AG09309 (cell line): ENCODE data around the gene ST3GAL2.

Experiments used
- DNase-seq: peaks from one replicate; pipeline ENCODE4 v3.0.0-alpha.2; 2010; ENCODE audit warnings: low read depth
- H3K4me3 ChIP-seq: 2 replicates; pipeline ENCODE4 v1.5.1; 2011; ENCODE audit warnings: mild to moderate bottlenecking, low read depth, low read length, moderate library complexity; ENCODE audit not compliant: control insufficient read depth
- TF ChIP-seq, protein P1 (sequence below): IDR thresholded peaks from 2 replicates; pipeline ENCODE4 v1.5.1; 2011; ENCODE audit warnings: mild to moderate bottlenecking, low read depth, low read length, inconsistent platforms; ENCODE audit not compliant: insufficient read depth, control insufficient read depth; ENCODE audit errors: missing control alignments

ST3GAL2 gene

GRCh38 chr16:70438969-70439862 lies at the start of gene ST3GAL2:
TSS of gene ST3GAL2 (minus strand) at chr16:70439100. CDS start at chr16:70398530, 40,570 bp downstream.
- H3K4me3 ChIP-seq, result peak within 1 kb of the TSS; percentile 95
- DNase-seq, result peak; percentile 71
- TF ChIP-seq, protein P1, sequence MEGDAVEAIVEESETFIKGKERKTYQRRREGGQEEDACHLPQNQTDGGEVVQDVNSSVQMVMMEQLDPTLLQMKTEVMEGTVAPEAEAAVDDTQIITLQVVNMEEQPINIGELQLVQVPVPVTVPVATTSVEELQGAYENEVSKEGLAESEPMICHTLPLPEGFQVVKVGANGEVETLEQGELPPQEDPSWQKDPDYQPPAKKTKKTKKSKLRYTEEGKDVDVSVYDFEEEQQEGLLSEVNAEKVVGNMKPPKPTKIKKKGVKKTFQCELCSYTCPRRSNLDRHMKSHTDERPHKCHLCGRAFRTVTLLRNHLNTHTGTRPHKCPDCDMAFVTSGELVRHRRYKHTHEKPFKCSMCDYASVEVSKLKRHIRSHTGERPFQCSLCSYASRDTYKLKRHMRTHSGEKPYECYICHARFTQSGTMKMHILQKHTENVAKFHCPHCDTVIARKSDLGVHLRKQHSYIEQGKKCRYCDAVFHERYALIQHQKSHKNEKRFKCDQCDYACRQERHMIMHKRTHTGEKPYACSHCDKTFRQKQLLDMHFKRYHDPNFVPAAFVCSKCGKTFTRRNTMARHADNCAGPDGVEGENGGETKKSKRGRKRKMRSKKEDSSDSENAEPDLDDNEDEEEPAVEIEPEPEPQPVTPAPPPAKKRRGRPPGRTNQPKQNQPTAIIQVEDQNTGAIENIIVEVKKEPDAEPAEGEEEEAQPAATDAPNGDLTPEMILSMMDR, result peak; percentile 3

DNA sequence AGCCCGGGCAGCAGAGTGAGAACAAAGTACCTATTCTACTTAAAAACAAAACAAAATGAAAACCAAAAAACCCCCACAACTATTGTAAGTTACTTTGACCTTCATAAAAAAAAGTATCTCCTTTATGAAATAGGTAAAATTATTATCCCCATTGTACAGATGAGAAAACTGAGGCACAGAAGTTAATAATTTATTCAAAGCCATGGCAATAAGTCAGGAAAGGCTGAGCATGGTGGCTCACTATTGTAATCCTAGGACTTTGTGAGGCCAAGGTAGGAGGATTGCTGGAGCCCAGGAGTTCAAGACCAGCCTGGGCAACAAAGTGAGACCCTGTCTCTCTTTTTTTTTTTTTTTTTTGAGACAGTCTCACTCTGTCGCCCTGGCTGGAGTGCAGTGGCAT lies 46.0 kb upstream of the ST3GAL2 start:
- H3K4me3 ChIP-seq, result no peak overlapping the region
- no peak for DNase-seq

GRCh38 chr16:70483426-70483825 lies 44.5 kb upstream of the ST3GAL2 start:
- TF ChIP-seq, protein P1, result no peak
- no peak for DNase-seq
- H3K4me3 ChIP-seq, result no peak overlapping the region

More for the DNA sequence above, 46.0 kb upstream of the ST3GAL2 start:
- TF ChIP-seq, protein P1, result no peak

DNA sequence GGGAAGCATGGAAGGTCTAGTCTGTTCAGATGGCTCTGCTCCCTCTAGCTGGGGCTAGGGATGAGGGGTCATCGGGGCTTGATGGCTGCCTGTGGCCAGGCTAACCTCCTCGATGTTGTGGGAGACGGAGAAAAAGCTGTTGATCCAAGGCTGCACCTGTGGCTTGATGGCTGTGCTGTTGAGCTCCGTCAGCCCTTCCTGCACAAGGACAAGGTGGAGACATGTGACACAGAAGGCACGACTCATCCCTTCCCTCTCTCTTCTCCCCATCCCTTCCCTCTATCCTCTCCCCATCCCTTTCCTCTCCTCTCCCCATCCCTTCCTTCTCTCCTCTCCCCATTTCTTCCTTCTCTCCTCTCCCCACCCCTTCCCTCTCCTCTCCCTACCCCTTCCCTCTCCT lies 43.7 kb upstream of the ST3GAL2 start:
- TF ChIP-seq, protein P1, result no peak
- no peak overlapping the region for H3K4me3 ChIP-seq
- no peak for DNase-seq

- no peak overlapping the region for H3K4me3 ChIP-seq
These were observed 43.1 kb upstream of the ST3GAL2 start for GRCh38 chr16:70481929-70482536.

More at GRCh38 chr16:70481929-70482536, 43.1 kb upstream of the ST3GAL2 start:
- TF ChIP-seq, protein P1, result no peak
- peak; percentile 50 for DNase-seq
